Activated CD4-positive, alpha-beta T cell treated with anti-CD3 and anti-CD28 coated beads, Interleukin-2, Interleukin-6, amounts not matched to agents 100 ng/mL and 50 ng/mL, durations not matched to agents 16 hours and 8 hours (primary cell): ENCODE data around the gene MT1X.
A peak's percentile ranks its signal among the peaks of the same experiment; 100 is the strongest.
"Not testable (repeated sequence)": the region's sequence is repeated elsewhere in the genome, so short reads cannot be mapped to it uniquely, and the experiment has no call there.

Experiments used
- DNase-seq: peaks from one replicate; pipeline ENCODE4 v3.0.0-alpha.2; 2020

The MT1X gene

DNA sequence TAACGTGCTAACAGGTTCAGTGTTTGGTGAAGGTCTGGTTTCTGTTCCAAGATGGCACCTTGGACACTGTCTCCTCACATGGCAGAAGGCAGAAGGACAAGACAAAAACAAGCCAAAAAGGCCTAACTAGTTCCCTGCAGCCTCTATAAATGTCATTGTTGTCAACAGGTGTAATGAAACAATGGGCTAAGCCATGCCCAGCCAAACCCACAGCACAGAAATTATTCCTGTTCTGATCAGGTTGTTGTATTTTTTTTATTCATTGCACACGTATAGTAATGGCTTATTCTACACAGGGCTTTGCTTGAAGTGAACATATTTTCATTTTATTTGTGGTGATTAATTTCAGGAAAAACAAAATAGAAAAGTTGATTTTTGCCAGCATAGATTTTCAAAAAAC, 31.5 kb downstream of the MT1X start:
- DNase-seq, result no peak

DNA sequence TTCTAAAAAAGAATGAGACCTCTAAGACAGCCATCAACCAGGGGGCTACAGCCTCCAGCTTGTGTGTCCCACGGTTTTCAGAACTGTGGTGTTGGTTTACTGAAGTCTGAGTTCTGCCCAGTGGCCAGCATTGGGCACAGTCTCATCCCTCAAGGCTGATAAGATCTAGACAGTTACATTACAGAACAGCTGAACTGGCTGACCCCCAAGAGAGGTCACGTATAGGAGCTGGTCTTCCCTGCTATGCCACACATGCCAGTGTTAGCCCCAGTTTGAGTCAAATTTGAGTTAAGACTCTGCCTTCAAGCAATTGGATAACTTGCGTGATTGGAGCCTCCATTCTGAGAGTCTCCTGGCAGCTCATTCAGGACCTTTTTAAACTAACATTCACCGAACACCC, 32.9 kb downstream of the MT1X start:
- no peak for DNase-seq

DNA sequence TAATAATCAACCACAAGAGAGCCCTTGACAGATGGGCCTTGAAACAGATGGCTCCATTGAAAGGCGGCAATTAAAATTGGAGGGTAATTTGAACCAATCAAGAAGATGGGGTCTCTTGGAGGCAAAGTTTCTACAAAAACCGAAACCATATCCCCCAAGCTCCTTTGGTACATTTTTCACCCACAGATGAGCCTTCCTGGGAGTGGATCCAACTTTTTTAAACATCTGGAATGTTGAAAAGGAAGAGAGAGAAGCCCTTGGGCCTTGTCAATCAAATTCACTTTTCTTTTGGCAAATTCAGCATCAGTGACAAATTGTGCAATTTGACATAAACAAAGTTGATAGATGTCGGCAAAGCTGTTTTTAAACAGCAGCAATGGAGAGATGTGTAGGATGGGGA, 34.5 kb downstream of the MT1X start:
- DNase-seq, result no peak

DNA sequence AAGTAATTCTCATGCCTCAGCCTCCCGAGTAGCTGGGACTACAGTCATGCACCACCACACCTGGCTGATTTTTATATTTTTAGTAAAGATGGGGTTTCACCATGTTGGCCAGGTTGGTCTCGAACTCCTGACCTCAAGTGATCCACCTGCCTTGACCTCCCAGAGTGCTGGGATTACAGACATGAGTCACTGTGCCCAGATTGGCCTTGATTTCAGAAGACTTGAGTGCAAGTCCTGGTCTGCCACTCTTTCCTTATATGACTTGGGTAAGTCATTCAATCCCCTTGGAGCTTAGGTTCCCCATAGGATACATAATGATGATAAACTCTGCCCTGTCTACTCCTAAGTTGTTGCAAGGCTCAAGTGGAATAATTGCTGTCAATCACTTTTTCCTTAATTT, 35.3 kb downstream of the MT1X start:
- not testable (repeated sequence) for DNase-seq

DNA sequence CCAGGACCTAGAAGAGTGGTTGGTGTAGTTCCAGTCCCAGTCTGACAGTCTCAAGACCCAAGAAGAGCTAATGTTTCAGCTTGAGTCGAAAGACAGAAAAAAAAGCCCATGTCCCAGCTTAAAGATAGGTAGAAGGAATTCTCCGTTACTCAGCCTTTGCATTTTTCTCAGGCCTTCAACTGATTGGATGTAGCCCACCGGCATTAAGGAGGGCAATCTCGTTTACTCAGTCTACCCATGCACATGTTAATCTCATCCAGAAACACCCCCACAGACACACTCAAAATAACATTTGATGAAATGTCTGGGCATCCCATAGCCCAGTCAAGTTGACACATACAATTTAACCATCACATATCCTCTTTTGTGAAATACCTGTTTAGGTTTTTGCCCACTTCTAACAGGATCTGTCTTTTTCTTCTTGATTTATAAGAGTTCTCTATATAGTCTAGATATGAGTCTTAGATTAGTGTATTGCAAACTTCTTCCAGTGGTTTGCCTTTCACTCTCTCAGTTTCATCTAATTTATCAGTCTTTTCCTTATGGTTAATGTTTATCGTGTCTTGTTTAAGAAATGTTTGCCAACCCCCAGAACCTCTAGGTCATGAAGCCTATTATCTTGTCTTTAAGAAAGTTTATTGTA, 40.1 kb downstream of the MT1X start:
- no peak for DNase-seq

DNA sequence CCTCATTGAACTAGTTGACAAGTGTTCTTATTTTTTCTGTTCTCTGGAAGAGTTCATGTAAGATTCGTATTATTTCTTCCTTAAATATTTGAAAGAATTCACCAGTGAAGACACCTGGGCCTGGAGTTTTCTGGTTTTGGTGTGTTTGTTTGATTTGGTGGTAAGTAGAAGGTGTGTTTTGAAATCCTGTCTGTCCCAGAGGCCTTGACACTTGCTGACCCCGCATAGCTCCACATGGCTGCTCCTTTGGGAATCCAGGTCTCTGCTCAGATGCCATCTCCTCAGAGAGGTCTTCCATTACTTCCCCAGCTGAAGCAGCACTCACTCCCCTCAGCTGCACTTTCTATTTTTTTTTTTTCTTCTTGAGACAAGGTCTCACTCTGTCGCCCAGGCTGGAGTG, 41.9 kb downstream of the MT1X start:
- DNase-seq, result no peak

DNA sequence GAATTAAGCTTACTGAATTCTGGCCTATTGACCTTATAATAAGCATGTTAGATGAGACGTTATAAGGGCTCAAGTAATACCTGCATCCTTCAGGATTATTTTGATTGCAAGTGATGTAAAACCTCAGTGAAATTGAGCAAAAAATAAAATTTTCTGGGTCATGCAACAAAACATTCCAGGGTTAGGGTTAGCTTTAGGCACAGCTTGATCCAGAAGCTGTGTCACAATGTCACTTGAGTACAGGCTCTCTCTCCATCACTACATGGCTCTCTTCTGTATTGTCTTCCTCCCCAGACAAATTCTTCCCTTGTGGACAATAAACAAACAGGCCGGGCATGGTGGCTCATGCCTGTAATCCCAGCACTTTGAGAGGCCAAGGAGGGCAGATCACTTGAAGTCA, 44.0 kb downstream of the MT1X start:
- DNase-seq, result no peak

DNA sequence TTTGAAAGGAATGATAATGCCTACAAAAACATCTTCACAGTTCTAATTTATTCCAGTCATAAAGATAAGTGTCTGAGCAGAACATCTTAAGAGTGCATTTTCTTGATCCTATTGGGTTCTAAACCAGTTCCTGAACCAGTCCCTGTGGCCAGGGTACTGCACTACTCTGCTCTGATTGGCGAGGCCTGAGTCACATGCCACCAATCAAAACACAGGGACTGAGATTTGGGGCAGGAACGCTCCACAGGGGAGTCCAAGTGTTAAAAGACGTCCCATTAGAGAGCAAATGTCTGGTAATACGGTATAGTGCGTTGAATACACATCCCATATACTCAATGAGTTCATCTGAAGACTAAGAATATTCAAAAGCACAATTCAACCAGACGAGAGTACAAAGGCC, 44.7 kb downstream of the MT1X start:
- no peak for DNase-seq

DNA sequence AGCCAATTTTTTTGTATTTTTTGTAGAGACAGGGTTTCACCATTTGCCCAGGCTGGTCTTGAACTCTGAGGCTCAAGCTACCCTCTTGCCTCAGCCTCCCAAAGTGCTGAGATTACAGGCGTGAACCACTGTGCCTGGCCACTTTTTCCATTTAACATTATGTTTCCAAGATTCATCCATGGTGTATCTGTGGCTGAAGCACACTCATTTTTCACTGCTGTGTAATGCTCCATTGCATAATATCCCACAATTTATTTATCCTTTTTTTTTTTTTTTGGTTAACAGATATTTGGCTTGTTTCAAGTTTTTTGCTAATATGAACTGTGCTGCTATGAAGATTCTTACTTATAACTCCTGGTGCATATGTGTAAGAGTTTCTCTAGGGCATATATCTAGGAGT, 45.8 kb downstream of the MT1X start:
- DNase-seq, result no peak

DNA sequence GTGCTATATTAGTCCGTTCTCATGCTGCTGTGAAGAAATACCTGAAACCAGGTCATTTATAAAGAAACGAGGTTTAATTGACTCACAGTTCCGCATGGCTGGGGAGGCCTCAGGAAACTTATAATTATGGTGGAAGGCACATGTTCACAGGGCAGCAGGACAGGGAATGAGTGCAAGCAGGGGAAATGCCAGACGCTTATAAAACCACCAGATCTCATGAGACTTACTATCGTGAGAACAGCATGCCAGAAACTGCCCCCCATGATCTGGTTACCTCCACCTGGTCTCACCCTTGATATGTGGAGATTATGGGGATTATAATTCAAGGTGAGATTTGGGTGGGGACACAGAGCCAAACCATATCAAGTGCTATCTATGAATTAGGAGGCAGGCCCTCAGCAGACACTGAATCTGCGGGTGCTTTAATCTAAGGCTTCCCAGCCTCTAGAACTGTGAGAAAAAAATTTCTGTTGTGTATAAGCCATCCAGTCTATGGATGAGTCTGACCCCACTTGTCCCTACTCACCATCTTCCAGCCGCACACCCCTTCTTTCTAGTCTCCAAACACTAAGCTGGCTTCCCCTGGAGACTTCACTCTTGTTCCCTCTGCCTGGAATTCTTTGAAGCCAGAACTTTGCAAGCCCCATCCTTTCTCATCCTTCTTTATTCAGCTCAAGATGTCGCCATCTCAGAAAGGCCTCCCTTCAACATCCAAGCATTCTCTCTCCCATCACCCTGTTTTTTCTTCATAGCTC, 46.9 kb downstream of the MT1X start:
- no peak for DNase-seq

DNA sequence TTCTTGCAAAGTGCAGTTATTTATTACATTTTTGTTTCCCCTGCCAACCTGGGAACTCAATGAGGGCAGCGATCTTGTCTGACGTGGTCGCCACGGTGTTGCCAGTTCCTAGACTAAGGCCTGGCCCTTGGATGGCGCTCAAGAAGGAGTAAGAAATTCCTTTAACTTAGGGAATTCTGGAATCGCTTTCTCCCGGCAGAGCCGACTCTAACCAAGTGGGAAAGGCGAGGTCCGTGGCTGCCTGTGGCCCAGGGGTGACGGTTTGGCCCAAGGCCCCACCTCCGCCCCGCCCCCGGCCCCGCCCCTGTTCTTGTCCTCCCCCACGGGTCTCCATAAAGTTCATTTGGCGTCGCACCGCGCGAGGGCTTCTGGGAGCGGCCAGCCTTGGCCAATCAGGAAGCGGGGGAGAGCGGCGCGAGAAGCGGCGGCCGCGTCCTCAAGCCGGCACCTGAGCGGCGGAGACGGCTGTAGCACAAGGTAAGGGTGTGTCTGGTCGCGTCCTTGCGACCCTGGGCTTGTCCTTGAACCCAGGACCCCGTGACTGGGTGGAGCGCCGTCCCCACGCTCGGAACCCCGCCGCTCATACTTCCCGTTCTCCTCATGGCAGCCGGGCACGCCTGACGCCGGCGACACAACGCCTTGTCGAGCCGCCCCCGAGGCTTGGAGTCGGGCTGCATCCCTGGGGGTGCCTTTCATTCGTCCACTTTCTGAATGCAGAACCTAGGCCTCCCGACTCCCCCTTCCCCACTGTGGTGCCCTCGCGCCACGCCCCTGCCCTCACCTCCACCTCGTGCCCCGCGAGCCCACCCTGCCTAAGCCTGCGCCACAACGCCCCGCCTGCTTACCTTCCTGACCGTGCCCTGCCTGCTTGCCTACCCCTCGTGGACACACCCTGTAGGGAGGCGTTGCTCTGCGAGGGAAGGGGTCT, 47.7 kb downstream of the MT1X start, which contains the start of gene NUP93:
Gene NUP93, plus strand, starts transcription at position 395 of the 928 bp plus-strand sequence. CDS start 18,119 bp downstream, outside the sequence.
- peak; percentile 95 for DNase-seq

DNA sequence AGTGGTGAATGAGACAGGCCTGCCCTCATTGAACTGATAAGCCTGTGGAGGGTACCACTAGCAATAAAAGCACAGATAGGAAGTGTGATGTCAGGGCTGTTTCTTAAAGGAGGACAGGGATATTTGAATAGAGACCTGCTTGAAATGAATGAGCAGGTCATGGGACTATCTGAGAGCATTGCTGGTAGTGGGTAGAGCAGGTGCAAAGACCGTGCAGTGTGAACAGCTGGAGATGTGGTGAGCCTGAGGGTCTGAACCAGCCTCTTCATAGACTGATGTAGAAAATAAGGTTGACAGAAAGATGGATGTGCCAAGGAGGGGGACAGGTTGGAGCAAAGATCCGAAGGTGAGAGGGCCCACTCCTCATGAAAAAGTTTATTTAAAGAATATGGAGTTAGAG, 50.1 kb downstream of the MT1X start:
- no peak for DNase-seq

DNA sequence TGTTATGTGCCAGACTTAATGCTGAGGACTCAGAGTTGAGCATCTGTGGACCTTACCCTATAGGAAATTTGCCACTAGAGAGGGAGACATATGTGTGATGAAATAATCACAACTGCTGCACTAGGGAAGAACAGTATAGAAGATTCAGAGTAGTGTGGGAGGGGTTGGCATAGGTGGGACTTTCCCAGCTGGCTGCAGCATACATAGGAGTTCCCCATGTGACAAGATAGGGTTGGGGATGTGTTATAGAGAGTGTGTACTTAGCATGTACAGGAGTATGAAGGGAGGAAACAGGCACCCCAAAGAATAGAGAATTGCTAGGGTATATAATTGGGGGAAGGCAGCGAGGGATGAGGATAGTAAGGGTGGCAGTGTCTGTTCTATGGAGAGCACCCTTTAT, 50.6 kb downstream of the MT1X start:
- peak; percentile 50 for DNase-seq
